GM23338 (cell line): Measurements from ENCODE around the gene ZBTB7C. TPM values are rescaled to one million over a fixed set of nuclear protein-coding genes. Genes with fewer than 3 reads are reported as not detected.
A peak's percentile ranks its signal among the peaks of the same experiment; 100 is the strongest.

Source experiments
- ATAC-seq: fragments of 200-7000 bp; cut with Tn5 transposase; 3 replicates; pipeline ENCODE4 v1.9.1; 2020
- DNase-seq: peaks from one replicate; pipeline ENCODE4 v3.0.0-alpha.2; 2015; ENCODE audit warnings: low spot score
- H2AFZ ChIP-seq: fragments of 200-600 bp; sonication (generic); 2 replicates; pipeline ENCODE4 v1.8.0; 2016; ENCODE audit warnings: antibody characterized with exemption, mild to moderate bottlenecking, moderate library complexity
- H3F3A ChIP-seq: fragments of 200-600 bp; sonication (generic); replicated peaks from 2 replicates; pipeline ENCODE4 v1.8.0; 2017; ENCODE audit warnings: antibody characterized with exemption, mixed run types, low read depth
- H3K27ac ChIP-seq: fragments of 200-600 bp; sonication (generic); 2 replicates; pipeline ENCODE4 v1.6.1; 2016; ENCODE audit warnings: low read depth
- H3K27me3 ChIP-seq: fragments of 200-600 bp; sonication (generic); 2 replicates; pipeline ENCODE4 v1.8.0; 2016; ENCODE audit warnings: mild to moderate bottlenecking, mixed run types, moderate library complexity; ENCODE audit not compliant: insufficient read depth
- H3K36me3 ChIP-seq: fragments of 200-600 bp; sonication (generic); 2 replicates; pipeline ENCODE4 v1.8.0; 2016; ENCODE audit warnings: mild to moderate bottlenecking; ENCODE audit not compliant: insufficient read depth
- H3K4me1 ChIP-seq: fragments of 200-600 bp; sonication (generic); 2 replicates; pipeline ENCODE4 v1.8.0; 2016; ENCODE audit warnings: mild to moderate bottlenecking, moderate library complexity; ENCODE audit not compliant: insufficient read depth
- H3K4me2 ChIP-seq: fragments of 200-600 bp; sonication (generic); 2 replicates; pipeline ENCODE4 v1.7.1; 2017; ENCODE audit warnings: mixed run types
- H3K4me3 ChIP-seq: fragments of 200-600 bp; sonication (generic); 2 replicates; pipeline ENCODE4 v1.6.1; 2016; ENCODE audit warnings: mixed run types
- H3K79me2 ChIP-seq: fragments of 200-600 bp; sonication (generic); replicated peaks from 2 replicates; pipeline ENCODE4 v1.8.0; 2017; ENCODE audit warnings: mild to moderate bottlenecking; ENCODE audit not compliant: insufficient read depth
- H3K9me2 ChIP-seq: fragments of 200-600 bp; sonication (generic); 2 replicates; pipeline ENCODE4 v1.8.0; 2017; ENCODE audit not compliant: insufficient read depth
- H4K20me1 ChIP-seq: fragments of 200-600 bp; sonication (generic); replicated peaks from 2 replicates; pipeline ENCODE4 v1.8.0; 2017; ENCODE audit warnings: mild to moderate bottlenecking; ENCODE audit not compliant: insufficient read depth
- H3K27ac Mint-ChIP-seq: 2 replicates; pipeline ENCODE4 v1.8.0; 2020; ENCODE audit warnings: inconsistent platforms, mild to moderate bottlenecking, moderate library complexity, mixed read lengths
- H3K27me3 Mint-ChIP-seq: 3 replicates; pipeline ENCODE4 v1.8.0; 2022; ENCODE audit warnings: low read depth, mild to moderate bottlenecking, moderate library complexity, mixed read lengths, inconsistent platforms; ENCODE audit not compliant: insufficient read depth, poor library complexity
- H3K36me3 Mint-ChIP-seq: 3 replicates; pipeline ENCODE4 v1.8.0; 2021; ENCODE audit warnings: low read depth, mild to moderate bottlenecking, inconsistent platforms, moderate library complexity, mixed read lengths
- H3K4me1 Mint-ChIP-seq: 3 replicates; pipeline ENCODE4 v1.8.0; 2020; ENCODE audit warnings: mild to moderate bottlenecking, inconsistent platforms, mixed read lengths
- H3K4me3 Mint-ChIP-seq: 3 replicates; pipeline ENCODE4 v1.8.0; 2021; ENCODE audit warnings: moderate library complexity, mild to moderate bottlenecking, inconsistent platforms, mixed read lengths
- H3K9me3 Mint-ChIP-seq: 3 replicates; pipeline ENCODE4 v1.8.0; 2020; ENCODE audit warnings: moderate library complexity, mild to moderate bottlenecking, inconsistent platforms, mixed read lengths
- CREB1 ChIP-seq: fragments of 250-450 bp; sonication (Bioruptor Pico); IDR thresholded peaks from 2 replicates; pipeline ENCODE4 v1.5.0; 2020; ENCODE audit warnings: low read depth, mild to moderate bottlenecking, moderate library complexity
- EZH2 ChIP-seq: fragments of 200-600 bp; sonication (generic); IDR thresholded peaks from one replicate; pipeline ENCODE4 v1.8.0; 2017; ENCODE audit warnings: antibody characterized with exemption, mild to moderate bottlenecking, low read depth; ENCODE audit not compliant: unreplicated experiment
- EZH2phosphoT487 ChIP-seq: fragments of 200-600 bp; sonication (generic); IDR thresholded peaks from one replicate; pipeline ENCODE4 v1.8.1; 2018; ENCODE audit warnings: antibody characterized with exemption; ENCODE audit not compliant: unreplicated experiment
- JUNB ChIP-seq: IDR thresholded peaks from one replicate; pipeline ENCODE4 v1.6.1; 2016; ENCODE audit warnings: antibody characterized with exemption; ENCODE audit not compliant: unreplicated experiment
- NANOG ChIP-seq: IDR thresholded peaks from 2 replicates; pipeline ENCODE4 v1.6.1; 2016; ENCODE audit warnings: antibody characterized with exemption, borderline replicate concordance
- POLR2AphosphoS5 ChIP-seq: IDR thresholded peaks from 2 replicates; pipeline ENCODE4 v1.6.1; 2016; ENCODE audit warnings: antibody characterized with exemption, low read depth
- STAT1 ChIP-seq: IDR thresholded peaks from one replicate; pipeline ENCODE4 v1.6.1; 2016; ENCODE audit warnings: antibody characterized with exemption; ENCODE audit not compliant: unreplicated experiment
- ZNF114 ChIP-seq: fragments of 250-450 bp; sonication (Bioruptor Pico); IDR thresholded peaks from 2 replicates; pipeline ENCODE4 v1.5.0; 2020; ENCODE audit warnings: mild to moderate bottlenecking, moderate library complexity
- ZNF331 ChIP-seq: fragments of 250-450 bp; sonication (Bioruptor Pico); IDR thresholded peaks from 2 replicates; pipeline ENCODE4 v1.5.0; 2020; ENCODE audit warnings: low read depth, mild to moderate bottlenecking, moderate library complexity
- polyA plus RNA-seq: library from polyadenylated mRNA; unstranded; fragments of >200 nt; fragmentation: Nextera tagmentation; extraction: Ambion mirVana; gene quantifications from 2 replicates; pipeline ENCODE4 v1.2.1, GENCODE V29; 2016
- total RNA-seq: library from RNA; depleted of rRNA; stranded (reverse); fragments of >200 nt; shearing (Covaris generic); gene quantifications from 2 replicates; pipeline ENCODE4 v1.2.3, GENCODE V29; 2014
- TF ChIP-seq, protein P1 (sequence below): IDR thresholded peaks from 2 replicates; pipeline ENCODE4 v1.6.1; 2016; ENCODE audit warnings: antibody characterized with exemption
- TF ChIP-seq, protein P2 (sequence below), 2 experiments: fragments of 200-600 bp in 1 of 2; sonication (generic) in 1 of 2; conservative IDR thresholded peaks; 2 replicates each; pipeline versions ENCODE4 v1.5.1 to v1.6.1; 2016 to 2017; ENCODE audit warnings: antibody characterized with exemption in 2 of 2, low read depth in 2 of 2, mild to moderate bottlenecking in 2 of 2, moderate library complexity in 1 of 2
- TF ChIP-seq, protein P3 (sequence below): IDR thresholded peaks from one replicate; pipeline ENCODE4 v1.6.1; 2018; ENCODE audit warnings: antibody characterized with exemption; ENCODE audit not compliant: unreplicated experiment
- TF ChIP-seq, protein P4 (sequence below): fragments of 250-450 bp; sonication (Bioruptor Pico); IDR thresholded peaks from 2 replicates; pipeline ENCODE4 v1.5.0; 2020; ENCODE audit warnings: mild to moderate bottlenecking, moderate library complexity

ZBTB7C gene
- total and polyA plus RNA-seq, 2 experiments from 2014 or later = 0.03 to 0.14 TPM

DNA sequence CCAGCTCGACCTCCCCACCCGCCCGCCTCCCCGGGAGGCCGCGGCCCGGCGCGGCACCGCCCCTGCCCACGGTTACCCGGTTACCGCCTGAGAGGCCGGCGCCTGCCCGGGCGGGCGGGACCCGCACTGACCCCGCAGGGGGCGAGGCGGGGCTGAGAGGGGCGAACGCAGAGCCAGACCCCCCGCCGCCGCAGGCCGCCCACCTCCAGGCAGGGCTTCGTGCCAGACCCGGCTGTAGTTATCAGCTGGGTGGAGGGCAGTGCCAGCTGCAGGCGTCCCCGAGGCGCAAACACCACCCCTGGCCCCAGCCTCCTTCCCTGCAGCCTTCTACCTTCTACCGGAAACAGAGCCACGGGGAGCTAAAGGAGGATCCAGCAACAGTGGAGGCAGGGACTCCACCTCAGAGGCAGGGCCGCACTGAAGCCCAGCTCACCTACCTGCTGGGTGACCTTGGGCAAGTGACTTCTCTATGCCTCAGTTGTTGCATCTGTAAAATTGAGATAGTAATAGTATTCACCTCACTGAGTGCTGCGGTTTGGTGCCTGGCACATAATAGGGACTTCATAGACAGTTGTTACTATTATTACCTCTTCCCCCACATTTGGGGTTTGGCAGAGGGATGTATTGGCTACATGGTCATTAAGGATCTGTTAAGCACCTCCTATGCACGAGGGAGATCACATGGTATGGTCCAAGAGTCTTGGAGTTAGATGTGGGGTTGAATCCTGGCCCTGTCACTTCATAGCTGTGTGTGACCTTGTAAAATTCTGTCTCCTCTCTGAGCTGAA, 247.1 kb downstream of the ZBTB7C start:
- Histone ChIP-seq H3K27me3 (peaks cover 36% of the 10 kb centered on the region), H3K27ac (no peak overlapping the region), H3K9me2 (no peaks in the 10 kb centered on the region), H3K4me2 (peak overlapping the region; percentile 84), H3K4me1 (peaks cover 19% of the 10 kb centered on the region), H3K79me2 (no peaks in the 10 kb centered on the region), H3K36me3 (no peaks in the 10 kb centered on the region), H3K4me3 (peak overlapping the region; percentile 74), H3F3A (no peaks in the 10 kb centered on the region), H2AFZ (peak overlapping the region; percentile 96), H4K20me1 (no peaks in the 10 kb centered on the region)
- Mint-ChIP-seq H3K36me3 (no peaks in the 10 kb centered on the region), H3K4me3 (peak overlapping the region; percentile 77), H3K9me3 (no peaks in the 10 kb centered on the region), H3K4me1 (peaks cover 25% of the 10 kb centered on the region), H3K27me3 (peaks cover 27% of the 10 kb centered on the region), H3K27ac (no peak overlapping the region)
- peak; percentile 55 for DNase-seq
- peak; percentile 62 for ATAC-seq
- TF ChIP-seq STAT1 (no peak), JUNB (no peak), ZNF331 (CRISPR knock-in tag) (no peak), NANOG (no peak), ZNF114 (no peak), POLR2AphosphoS5 (no peak), EZH2phosphoT487 (no peak), EZH2 (no peak), CREB1 (CRISPR knock-in tag) (no peak)
- TF ChIP-seq, protein P1, sequence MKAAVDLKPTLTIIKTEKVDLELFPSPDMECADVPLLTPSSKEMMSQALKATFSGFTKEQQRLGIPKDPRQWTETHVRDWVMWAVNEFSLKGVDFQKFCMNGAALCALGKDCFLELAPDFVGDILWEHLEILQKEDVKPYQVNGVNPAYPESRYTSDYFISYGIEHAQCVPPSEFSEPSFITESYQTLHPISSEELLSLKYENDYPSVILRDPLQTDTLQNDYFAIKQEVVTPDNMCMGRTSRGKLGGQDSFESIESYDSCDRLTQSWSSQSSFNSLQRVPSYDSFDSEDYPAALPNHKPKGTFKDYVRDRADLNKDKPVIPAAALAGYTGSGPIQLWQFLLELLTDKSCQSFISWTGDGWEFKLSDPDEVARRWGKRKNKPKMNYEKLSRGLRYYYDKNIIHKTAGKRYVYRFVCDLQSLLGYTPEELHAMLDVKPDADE = no peak
- TF ChIP-seq, protein P2, sequence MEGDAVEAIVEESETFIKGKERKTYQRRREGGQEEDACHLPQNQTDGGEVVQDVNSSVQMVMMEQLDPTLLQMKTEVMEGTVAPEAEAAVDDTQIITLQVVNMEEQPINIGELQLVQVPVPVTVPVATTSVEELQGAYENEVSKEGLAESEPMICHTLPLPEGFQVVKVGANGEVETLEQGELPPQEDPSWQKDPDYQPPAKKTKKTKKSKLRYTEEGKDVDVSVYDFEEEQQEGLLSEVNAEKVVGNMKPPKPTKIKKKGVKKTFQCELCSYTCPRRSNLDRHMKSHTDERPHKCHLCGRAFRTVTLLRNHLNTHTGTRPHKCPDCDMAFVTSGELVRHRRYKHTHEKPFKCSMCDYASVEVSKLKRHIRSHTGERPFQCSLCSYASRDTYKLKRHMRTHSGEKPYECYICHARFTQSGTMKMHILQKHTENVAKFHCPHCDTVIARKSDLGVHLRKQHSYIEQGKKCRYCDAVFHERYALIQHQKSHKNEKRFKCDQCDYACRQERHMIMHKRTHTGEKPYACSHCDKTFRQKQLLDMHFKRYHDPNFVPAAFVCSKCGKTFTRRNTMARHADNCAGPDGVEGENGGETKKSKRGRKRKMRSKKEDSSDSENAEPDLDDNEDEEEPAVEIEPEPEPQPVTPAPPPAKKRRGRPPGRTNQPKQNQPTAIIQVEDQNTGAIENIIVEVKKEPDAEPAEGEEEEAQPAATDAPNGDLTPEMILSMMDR (conservative IDR thresholded peaks at IDR 0.05; ENCODE audit: low read depth in 2 of 2) = no peak
- TF ChIP-seq, protein P3, sequence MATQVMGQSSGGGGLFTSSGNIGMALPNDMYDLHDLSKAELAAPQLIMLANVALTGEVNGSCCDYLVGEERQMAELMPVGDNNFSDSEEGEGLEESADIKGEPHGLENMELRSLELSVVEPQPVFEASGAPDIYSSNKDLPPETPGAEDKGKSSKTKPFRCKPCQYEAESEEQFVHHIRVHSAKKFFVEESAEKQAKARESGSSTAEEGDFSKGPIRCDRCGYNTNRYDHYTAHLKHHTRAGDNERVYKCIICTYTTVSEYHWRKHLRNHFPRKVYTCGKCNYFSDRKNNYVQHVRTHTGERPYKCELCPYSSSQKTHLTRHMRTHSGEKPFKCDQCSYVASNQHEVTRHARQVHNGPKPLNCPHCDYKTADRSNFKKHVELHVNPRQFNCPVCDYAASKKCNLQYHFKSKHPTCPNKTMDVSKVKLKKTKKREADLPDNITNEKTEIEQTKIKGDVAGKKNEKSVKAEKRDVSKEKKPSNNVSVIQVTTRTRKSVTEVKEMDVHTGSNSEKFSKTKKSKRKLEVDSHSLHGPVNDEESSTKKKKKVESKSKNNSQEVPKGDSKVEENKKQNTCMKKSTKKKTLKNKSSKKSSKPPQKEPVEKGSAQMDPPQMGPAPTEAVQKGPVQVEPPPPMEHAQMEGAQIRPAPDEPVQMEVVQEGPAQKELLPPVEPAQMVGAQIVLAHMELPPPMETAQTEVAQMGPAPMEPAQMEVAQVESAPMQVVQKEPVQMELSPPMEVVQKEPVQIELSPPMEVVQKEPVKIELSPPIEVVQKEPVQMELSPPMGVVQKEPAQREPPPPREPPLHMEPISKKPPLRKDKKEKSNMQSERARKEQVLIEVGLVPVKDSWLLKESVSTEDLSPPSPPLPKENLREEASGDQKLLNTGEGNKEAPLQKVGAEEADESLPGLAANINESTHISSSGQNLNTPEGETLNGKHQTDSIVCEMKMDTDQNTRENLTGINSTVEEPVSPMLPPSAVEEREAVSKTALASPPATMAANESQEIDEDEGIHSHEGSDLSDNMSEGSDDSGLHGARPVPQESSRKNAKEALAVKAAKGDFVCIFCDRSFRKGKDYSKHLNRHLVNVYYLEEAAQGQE = no peak
- TF ChIP-seq, protein P4, sequence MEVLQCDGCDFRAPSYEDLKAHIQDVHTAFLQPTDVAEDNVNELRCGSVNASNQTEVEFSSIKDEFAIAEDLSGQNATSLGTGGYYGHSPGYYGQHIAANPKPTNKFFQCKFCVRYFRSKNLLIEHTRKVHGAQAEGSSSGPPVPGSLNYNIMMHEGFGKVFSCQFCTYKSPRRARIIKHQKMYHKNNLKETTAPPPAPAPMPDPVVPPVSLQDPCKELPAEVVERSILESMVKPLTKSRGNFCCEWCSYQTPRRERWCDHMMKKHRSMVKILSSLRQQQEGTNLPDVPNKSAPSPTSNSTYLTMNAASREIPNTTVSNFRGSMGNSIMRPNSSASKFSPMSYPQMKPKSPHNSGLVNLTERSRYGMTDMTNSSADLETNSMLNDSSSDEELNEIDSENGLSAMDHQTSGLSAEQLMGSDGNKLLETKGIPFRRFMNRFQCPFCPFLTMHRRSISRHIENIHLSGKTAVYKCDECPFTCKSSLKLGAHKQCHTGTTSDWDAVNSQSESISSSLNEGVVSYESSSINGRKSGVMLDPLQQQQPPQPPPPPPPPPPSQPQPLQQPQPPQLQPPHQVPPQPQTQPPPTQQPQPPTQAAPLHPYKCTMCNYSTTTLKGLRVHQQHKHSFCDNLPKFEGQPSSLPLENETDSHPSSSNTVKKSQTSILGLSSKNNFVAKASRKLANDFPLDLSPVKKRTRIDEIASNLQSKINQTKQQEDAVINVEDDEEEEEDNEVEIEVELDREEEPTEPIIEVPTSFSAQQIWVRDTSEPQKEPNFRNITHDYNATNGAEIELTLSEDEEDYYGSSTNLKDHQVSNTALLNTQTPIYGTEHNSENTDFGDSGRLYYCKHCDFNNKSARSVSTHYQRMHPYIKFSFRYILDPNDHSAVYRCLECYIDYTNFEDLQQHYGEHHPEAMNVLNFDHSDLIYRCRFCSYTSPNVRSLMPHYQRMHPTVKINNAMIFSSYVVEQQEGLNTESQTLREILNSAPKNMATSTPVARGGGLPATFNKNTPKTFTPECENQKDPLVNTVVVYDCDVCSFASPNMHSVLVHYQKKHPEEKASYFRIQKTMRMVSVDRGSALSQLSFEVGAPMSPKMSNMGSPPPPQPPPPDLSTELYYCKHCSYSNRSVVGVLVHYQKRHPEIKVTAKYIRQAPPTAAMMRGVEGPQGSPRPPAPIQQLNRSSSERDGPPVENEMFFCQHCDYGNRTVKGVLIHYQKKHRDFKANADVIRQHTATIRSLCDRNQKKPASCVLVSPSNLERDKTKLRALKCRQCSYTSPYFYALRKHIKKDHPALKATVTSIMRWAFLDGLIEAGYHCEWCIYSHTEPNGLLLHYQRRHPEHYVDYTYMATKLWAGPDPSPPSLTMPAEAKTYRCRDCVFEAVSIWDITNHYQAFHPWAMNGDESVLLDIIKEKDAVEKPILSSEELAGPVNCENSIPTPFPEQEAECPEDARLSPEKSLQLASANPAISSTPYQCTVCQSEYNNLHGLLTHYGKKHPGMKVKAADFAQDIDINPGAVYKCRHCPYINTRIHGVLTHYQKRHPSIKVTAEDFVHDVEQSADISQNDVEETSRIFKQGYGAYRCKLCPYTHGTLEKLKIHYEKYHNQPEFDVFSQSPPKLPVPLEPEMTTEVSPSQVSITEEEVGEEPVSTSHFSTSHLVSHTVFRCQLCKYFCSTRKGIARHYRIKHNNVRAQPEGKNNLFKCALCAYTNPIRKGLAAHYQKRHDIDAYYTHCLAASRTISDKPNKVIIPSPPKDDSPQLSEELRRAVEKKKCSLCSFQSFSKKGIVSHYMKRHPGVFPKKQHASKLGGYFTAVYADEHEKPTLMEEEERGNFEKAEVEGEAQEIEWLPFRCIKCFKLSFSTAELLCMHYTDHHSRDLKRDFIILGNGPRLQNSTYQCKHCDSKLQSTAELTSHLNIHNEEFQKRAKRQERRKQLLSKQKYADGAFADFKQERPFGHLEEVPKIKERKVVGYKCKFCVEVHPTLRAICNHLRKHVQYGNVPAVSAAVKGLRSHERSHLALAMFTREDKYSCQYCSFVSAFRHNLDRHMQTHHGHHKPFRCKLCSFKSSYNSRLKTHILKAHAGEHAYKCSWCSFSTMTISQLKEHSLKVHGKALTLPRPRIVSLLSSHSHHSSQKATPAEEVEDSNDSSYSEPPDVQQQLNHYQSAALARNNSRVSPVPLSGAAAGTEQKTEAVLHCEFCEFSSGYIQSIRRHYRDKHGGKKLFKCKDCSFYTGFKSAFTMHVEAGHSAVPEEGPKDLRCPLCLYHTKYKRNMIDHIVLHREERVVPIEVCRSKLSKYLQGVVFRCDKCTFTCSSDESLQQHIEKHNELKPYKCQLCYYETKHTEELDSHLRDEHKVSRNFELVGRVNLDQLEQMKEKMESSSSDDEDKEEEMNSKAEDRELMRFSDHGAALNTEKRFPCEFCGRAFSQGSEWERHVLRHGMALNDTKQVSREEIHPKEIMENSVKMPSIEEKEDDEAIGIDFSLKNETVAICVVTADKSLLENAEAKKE (CRISPR knock-in tag) = no peak
